GM18861 (cell line): Measurements from ENCODE around the gene MKLN1.

Source experiments
- ATAC-seq: cut with Tn5 transposase; IDR thresholded peaks from one replicate; pipeline ENCODE4 v1.9.1; 2021; ENCODE audit not compliant: unreplicated experiment

MKLN1 gene

DNA sequence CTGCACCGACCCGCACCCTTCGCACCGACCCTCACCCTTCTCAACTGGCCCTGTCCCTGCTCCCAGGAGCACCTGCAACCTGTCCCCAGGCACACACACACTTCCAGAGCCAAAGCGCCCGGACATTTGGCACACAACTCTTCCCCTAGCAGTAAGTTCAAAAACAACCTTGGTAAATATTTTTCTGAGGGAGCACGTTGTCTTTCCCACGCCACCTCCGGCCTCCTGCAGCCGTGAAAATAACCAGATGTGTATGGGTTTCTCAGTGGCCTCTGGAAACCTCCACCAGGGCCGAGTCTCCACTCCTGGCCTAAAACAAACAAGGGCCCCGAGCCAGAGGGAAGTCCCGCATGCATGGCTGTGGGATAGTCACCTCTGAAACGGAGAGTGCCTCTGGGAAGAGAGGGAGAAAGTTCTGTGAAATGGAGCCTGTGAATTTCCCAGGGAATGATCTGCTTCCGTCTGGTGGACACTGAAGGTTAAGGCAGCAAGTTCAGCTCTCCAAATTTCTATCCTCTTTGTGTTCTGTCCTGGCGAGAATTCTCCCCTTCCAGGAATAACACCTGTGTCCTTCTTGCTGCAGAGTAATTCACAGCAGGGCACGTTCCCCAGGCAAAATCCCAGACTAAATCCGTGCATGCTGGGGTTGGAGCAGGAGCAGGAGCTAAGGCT, 213.0 kb downstream of the MKLN1 start:
- ATAC-seq, result no peak

DNA sequence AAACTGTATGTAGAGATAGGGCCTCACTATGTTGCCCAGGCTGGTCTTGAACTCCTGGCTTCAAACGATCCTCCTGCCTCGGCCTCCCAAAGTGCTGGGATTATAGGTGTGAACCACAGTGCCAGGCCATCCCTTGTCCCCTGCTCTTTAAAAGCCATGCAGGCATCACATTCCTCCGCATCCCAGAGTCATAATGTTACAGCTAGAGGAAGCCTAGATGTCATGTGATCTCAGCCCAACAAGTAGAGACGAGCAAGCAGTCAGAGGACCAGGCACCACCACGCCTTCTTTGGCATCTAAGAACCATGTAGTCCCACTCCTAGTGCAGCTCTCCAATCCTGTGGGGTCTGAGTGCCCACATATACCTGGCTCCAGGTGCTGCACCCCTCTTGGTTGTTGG, 215.6 kb downstream of the MKLN1 start:
- ATAC-seq, result no peak

DNA sequence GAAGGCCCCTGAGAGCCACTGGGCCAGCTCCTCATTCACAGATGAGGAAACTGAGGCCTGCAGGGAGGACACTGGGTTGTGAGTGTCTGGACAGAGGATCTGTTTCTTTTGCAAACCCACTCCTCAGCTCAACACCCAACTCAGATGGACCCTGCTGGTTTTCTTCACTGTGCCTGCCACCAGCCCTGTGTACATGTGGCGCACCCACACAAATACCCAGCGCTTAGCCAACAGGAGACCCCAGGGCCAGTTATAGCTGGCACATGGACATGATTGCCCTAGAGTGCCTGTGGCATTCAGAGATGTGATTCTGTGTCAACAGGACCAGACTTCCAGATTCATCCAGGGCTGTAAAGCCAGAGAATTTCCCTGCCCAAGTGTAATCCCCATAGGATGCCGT, 216.3 kb downstream of the MKLN1 start:
- no peak for ATAC-seq

DNA sequence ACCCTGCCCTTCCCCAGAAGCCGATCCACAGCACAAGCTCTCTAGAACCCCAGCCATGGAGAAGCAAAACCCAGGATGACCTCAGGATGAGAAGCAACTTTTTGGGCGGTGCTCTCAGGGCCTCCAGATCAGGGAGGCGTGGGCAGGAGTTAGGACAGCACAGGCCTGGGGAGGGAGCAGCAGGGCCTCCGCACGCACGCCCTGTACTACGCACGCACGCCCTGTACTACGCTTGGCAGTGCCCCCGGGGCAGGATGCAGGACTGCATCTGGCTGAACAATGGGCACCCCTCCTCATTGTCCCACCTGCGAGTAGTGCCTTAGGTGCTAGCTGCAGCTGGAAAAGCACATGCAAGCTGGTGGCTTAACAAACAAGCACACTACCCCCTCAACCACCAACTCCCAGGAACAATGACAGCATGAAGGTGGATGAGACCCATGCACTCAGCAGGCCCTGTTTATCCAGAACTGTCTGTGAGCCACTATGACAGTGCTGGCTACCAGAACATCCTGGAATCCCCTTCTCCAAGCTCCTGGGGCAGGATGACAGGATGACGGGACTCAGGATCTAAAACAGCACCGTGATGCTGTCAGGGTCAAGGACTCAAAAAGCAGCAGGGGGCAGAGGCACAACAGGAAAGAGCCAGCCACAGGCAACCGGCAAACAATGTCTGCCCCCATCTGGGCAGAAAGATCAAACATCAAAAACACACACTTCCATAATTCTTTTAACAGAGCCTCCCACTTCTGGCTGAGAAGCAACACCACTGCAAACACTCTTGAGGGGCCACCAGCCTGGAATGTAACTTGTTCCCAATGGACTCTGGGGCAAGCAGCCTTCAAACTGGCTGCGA, 217.0 kb downstream of the MKLN1 start:
- no peak for ATAC-seq

DNA sequence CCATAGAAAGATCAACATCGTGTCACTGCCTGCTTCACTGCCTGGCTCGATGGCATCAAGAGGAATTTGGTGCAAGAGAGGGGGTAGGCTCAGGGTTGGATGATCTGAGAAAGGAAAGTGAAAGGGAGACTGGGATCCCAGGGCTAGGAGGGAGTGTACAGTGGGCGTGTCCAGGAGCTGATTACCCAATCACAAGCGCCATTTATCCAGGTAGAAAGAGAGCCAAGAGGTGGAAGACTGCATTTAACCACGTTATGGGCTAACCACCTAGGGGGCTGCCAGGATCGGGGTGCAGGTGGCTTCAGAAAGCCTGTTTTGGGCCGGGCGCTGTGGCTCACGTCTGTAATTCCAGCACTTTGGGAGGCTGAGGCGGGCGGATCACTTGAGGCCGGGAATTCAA, 218.4 kb downstream of the MKLN1 start:
- no peak for ATAC-seq
